Small intestine (tissue), 7 donors: ENCODE data around the gene WDR54. TPM values are rescaled to one million over a fixed set of nuclear protein-coding genes. Genes with fewer than 3 reads are reported as not detected.

Experiments used
- DNase-seq, 2 donors: peaks; one replicate each; pipeline versions ENCODE4 v3.0.0 to v3.0.0-alpha.2; 2013
- FAIRE-seq: peaks from 2 replicates; lab custom pipeline; 2012; peaks lifted over from hg19 to GRCh38; lab: Jason Lieb, UNC
- H3K27ac ChIP-seq, 3 donors: one replicate each; pipeline ENCODE4 v1.5.1; 2013; ENCODE audit warnings: low read length in 2 of 3, mild to moderate bottlenecking in 2 of 3, control low read depth in 1 of 3, inconsistent platforms in 1 of 3, low read depth in 1 of 3, moderate library complexity in 1 of 3
- H3K27me3 ChIP-seq, 3 donors: one replicate each; pipeline ENCODE4 v1.6.1; 2013; ENCODE audit warnings: low read length in 3 of 3, inconsistent platforms in 1 of 3; ENCODE audit not compliant: control insufficient read depth in 3 of 3, insufficient read depth in 3 of 3
- H3K36me3 ChIP-seq, 3 donors: one replicate each; pipeline ENCODE4 v1.6.1; 2013; ENCODE audit warnings: low read length in 3 of 3, inconsistent platforms in 1 of 3, low read depth in 1 of 3, mild to moderate bottlenecking in 1 of 3, moderate library complexity in 1 of 3; ENCODE audit not compliant: control insufficient read depth in 3 of 3, insufficient read depth in 2 of 3
- H3K4me1 ChIP-seq, 3 donors: one replicate each; pipeline ENCODE4 v1.6.1; 2013; ENCODE audit warnings: low read length in 2 of 3, inconsistent platforms in 1 of 3, low read depth in 1 of 3, mild to moderate bottlenecking in 1 of 3, moderate library complexity in 1 of 3; ENCODE audit not compliant: control insufficient read depth in 3 of 3, insufficient read depth in 2 of 3
- H3K4me3 ChIP-seq, 3 donors: one replicate each; pipeline ENCODE4 v1.5.1; 2013; ENCODE audit warnings: low read length in 3 of 3, control low read depth in 1 of 3, inconsistent platforms in 1 of 3, low read depth in 1 of 3, mild to moderate bottlenecking in 1 of 3, moderate library complexity in 1 of 3
- H3K9me3 ChIP-seq, 2 donors: one replicate each; pipeline ENCODE4 v1.6.1; 2013; ENCODE audit warnings: low read depth in 1 of 2, low read length in 1 of 2; ENCODE audit not compliant: control insufficient read depth in 2 of 2, insufficient read depth in 1 of 2
- WGBS, 3 donors: extraction: QIAGEN DNeasy Blood & Tissue Kit; methylation state at CpG; one replicate each; pipeline ENCODE4 v1.1.7; 2013; 5-methylcytosine and 5-hydroxymethylcytosine counted together
- polyA plus RNA-seq, 4 donors: library from polyadenylated mRNA; stranded (reverse) in 3 of 4; unstranded in 1 of 4; fragments of 200-250 nt in 3 of 4; fragments of 120-200 nt in 1 of 4; gene quantifications; one replicate each; pipeline versions ENCODE4 v1.2.1 to v1.2.3, GENCODE V29; 2013
- donor health status: healthy with polysubstance abuse.
- donor health status: control.
- donor health status: control.
- donor health status: Bipolar disorder and iron deficiency.
- donor health status: healthy.

Gene WDR54
- polyA plus RNA-seq, 4 donors = 1.6 to 11.2 (median 6.2) TPM

GRCh38 chr2:74444498-74445318 lies 23.2 kb downstream of the WDR54 start:
- FAIRE-seq (no peak), DNase-seq (no peak)
- no peaks in the 10 kb centered on the region for H3K9me3 ChIP-seq
- no peak overlapping the region for H3K4me3 ChIP-seq
- peaks cover under 1 to 23% (median 4%) of the 10 kb centered on the region in 3 donors for H3K4me1 ChIP-seq
- H3K36me3 ChIP-seq = peaks cover 0 to under 1% (median 0%) of the 10 kb centered on the region in 3 donors
- H3K27me3 ChIP-seq = no peaks in the 10 kb centered on the region
- WGBS, 3 donors = 40 to 63% (median 46%) methylated on average over 5 of the region's 5 CpGs
- H3K27ac ChIP-seq = no peak overlapping the region

- Histone ChIP-seq H3K4me1 (peaks cover 0 to 17% (median 0%) of the 10 kb centered on the region in 3 donors), H3K27me3 (no peaks in the 10 kb centered on the region), H3K36me3 (no peaks in the 10 kb centered on the region), H3K4me3 (no peak overlapping the region), H3K27ac (peak overlapping the region in 2 of 3 donors; percentile 6 to 47), H3K9me3 (no peaks in the 10 kb centered on the region)
- no peak for FAIRE-seq
- peak; percentile 45 to 90 for DNase-seq
- WGBS, 3 donors = 12 to 65% (median 37%) methylated on average over 5 of the region's 5 CpGs
Measured at GRCh38 chr2:74447230-74447999, 25.9 kb downstream of the WDR54 start.

GRCh38 chr2:74448771-74449170 lies 27.2 kb downstream of the WDR54 start:
- DNase-seq (no peak), FAIRE-seq (no peak)
- Histone ChIP-seq H3K27ac (no peak overlapping the region), H3K4me1 (peaks cover 0 to 12% (median 0%) of the 10 kb centered on the region in 3 donors), H3K9me3 (no peaks in the 10 kb centered on the region), H3K27me3 (no peaks in the 10 kb centered on the region), H3K4me3 (no peak overlapping the region), H3K36me3 (no peaks in the 10 kb centered on the region)
- 79 to 84% (median 83%) methylated on average over 2 of the region's 2 CpGs for WGBS, 3 donors

GRCh38 chr2:74450570-74451190 lies 29.1 kb downstream of the WDR54 start:
- FAIRE-seq (no peak), DNase-seq (no peak)
- 81 to 85% (median 83%) methylated on average over 3 of the region's 3 CpGs for WGBS, 3 donors

GRCh38 chr2:74454654-74455511 lies 33.4 kb downstream of the WDR54 start, which contains the start of gene INO80B:
INO80B (plus strand) TSS chr2:74455087; CDS start chr2:74455117, 30 bp downstream.
- no peaks in the 10 kb centered on the region for H3K27me3 ChIP-seq
- H3K36me3 ChIP-seq = peaks cover 0 to 4% (median 0%) of the 10 kb centered on the region in 3 donors
- DNase-seq (peak; percentile 99), FAIRE-seq (no peak)
- peaks cover 3 to 34% (median 6%) of the 10 kb centered on the region in 3 donors for H3K4me1 ChIP-seq
- peak within 1 kb of the TSS; percentile 50 to 89 (median 55) for H3K4me3 ChIP-seq
- 0 to 1% (median 1%) methylated on average over 40 of the region's 40 CpGs for WGBS, 3 donors
- no peaks in the 10 kb centered on the region for H3K9me3 ChIP-seq
- H3K27ac ChIP-seq = peak within 1 kb of the TSS; percentile 3 to 53 (median 42)

More at GRCh38 chr2:74450570-74451190, 29.1 kb downstream of the WDR54 start:
- H3K4me1 ChIP-seq = peaks cover 3 to 15% (median 3%) of the 10 kb centered on the region in 3 donors
- no peaks in the 10 kb centered on the region for H3K9me3 ChIP-seq
- no peaks in the 10 kb centered on the region for H3K36me3 ChIP-seq
- H3K27ac ChIP-seq = no peak overlapping the region
- H3K4me3 ChIP-seq = no peak overlapping the region
- H3K27me3 ChIP-seq = no peaks in the 10 kb centered on the region

GRCh38 chr2:74457129-74457548 lies 35.6 kb downstream of the WDR54 start:
- peaks cover 0 to 21% (median 3%) of the 10 kb centered on the region in 3 donors for H3K36me3 ChIP-seq
- H3K27me3 ChIP-seq = no peaks in the 10 kb centered on the region
- peaks cover 3 to 34% (median 6%) of the 10 kb centered on the region in 3 donors for H3K4me1 ChIP-seq
- FAIRE-seq = no peak
- no peak for DNase-seq
- H3K27ac ChIP-seq = peak overlapping the region; percentile 86 to 98 (median 97)
- H3K4me3 ChIP-seq = peak overlapping the region; percentile 39 to 92 (median 67)
- WGBS, 3 donors = 1% methylated on average over 27 of the region's 27 CpGs
- H3K9me3 ChIP-seq = no peaks in the 10 kb centered on the region

- Histone ChIP-seq H3K9me3 (no peaks in the 10 kb centered on the region), H3K4me3 (peak overlapping the region; percentile 39 to 92 (median 67)), H3K36me3 (peaks cover 1 to 26% (median 7%) of the 10 kb centered on the region in 3 donors), H3K27me3 (no peaks in the 10 kb centered on the region), H3K4me1 (peaks cover 3 to 37% (median 8%) of the 10 kb centered on the region in 3 donors), H3K27ac (peak overlapping the region; percentile 92 to 98 (median 97))
- 0 to 1% (median 0%) methylated on average over 36 to 46 of the region's 46 CpGs for WGBS, 3 donors
- FAIRE-seq = no peak
- peak in 1 of 2 donors; percentile 66 for DNase-seq
Measured at GRCh38 chr2:74457549-74458131, 36.1 kb downstream of the WDR54 start.
